H1 (cell line): ENCODE measurements around the gene GDAP2. TPM values are rescaled to one million over a fixed set of nuclear protein-coding genes. Genes with fewer than 3 reads are reported as not detected.

Experiments used
- ASH2L ChIP-seq: fragments of 200-600, 300-600 bp; sonication (generic); IDR thresholded peaks from one replicate; pipeline ENCODE4 v1.7.1; 2017; ENCODE audit warnings: low read length
- CEBPB ChIP-seq: IDR thresholded peaks from 2 replicates; pipeline ENCODE4 v1.6.1; 2012; ENCODE audit warnings: low read depth, low read length
- CHD2 ChIP-seq: IDR thresholded peaks from 2 replicates; pipeline ENCODE4 v1.6.1; 2012; ENCODE audit warnings: low read length, improper control_type of control experiment
- CREB1 ChIP-seq: IDR thresholded peaks from 2 replicates; pipeline ENCODE4 v1.6.1; 2012; ENCODE audit warnings: inconsistent platforms
- CTBP2 ChIP-seq: IDR thresholded peaks from 2 replicates; pipeline ENCODE4 v1.7.0; 2011; ENCODE audit warnings: borderline replicate concordance, mild to moderate bottlenecking, moderate library complexity, mixed read lengths, low read length; ENCODE audit not compliant: insufficient read depth, insufficient read length
- RFX5 ChIP-seq: IDR thresholded peaks from 2 replicates; pipeline ENCODE4 v1.6.1; 2011; ENCODE audit warnings: low read depth, low read length, improper control_type of control experiment, borderline replicate concordance
- SP2 ChIP-seq: IDR thresholded peaks from 2 replicates; pipeline ENCODE4 v1.6.1; 2012; ENCODE audit warnings: mild to moderate bottlenecking, low read length, inconsistent platforms
- TEAD4 ChIP-seq: IDR thresholded peaks from 2 replicates; pipeline ENCODE4 v1.6.1; 2012; ENCODE audit warnings: low read depth, low read length, inconsistent platforms, mixed read lengths
- polyA plus RNA-seq, 7 experiments: library from polyadenylated mRNA; depleted of rRNA in 3 of 7; stranded (reverse) in 5 of 7; unstranded in 2 of 7; fragments of >200 nt in 5 of 7; fragments of 200-250 nt in 2 of 7; gene quantifications; 1 replicate in 5 of 7; 2 replicates in 1 of 7; 4 replicates in 1 of 7; pipeline versions ENCODE4 v1.2.1 to v1.2.3, GENCODE V29; 2011 to 2013; ENCODE audit warnings: missing spikeins in 2 of 7, mixed read lengths in 2 of 7
- total RNA-seq: library from RNA; stranded (reverse); fragmentation: NEBNext Ultra II Directional; extraction: Animal tissue kit (Norgen Biotek cat#: 25700); gene quantifications from 2 replicates; pipeline ENCODE4 v1.2.1, GENCODE V29; 2021
- TF ChIP-seq, protein P1 (sequence below): IDR thresholded peaks from 2 replicates; pipeline ENCODE4 v1.6.1; 2012; ENCODE audit warnings: low read length, inconsistent platforms

Gene GDAP2
- total and polyA plus RNA-seq, 2 of the 8 experiments (the other 6 are each of a cell fraction or from before 2014, with no cell fraction given), result 8.6 to 27.8 TPM

DNA sequence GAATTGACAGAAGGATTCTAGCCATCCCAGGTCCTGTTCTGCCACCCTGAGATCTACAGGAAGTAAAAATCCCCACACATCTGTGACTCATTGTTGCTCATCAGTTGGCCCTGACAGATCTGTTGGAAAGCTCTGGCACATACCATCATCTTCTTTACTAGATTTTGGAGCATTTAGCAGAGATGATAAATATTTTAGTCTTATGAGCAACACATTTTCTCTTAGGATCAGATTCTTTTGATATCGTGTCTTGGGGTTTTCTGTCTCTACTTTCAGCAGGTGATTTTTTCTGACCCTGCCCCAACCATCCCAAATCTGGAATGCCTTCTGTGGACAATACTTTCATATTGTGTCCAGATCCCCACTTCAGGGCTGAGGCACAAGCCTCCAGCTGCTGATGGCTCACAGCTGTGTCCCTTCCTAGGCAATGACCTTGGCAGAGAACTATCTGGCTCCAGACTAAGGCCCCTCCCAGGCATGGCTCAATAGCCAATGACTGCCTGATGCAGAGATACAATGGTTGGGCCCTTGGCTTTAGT, 102.8 kb downstream of the GDAP2 start (continued):
- TF ChIP-seq CTBP2 (no peak), RFX5 (no peak), TEAD4 (no peak), ASH2L (no peak), CHD2 (no peak), CEBPB (no peak), SP2 (no peak), CREB1 (no peak)
- TF ChIP-seq, protein P1, sequence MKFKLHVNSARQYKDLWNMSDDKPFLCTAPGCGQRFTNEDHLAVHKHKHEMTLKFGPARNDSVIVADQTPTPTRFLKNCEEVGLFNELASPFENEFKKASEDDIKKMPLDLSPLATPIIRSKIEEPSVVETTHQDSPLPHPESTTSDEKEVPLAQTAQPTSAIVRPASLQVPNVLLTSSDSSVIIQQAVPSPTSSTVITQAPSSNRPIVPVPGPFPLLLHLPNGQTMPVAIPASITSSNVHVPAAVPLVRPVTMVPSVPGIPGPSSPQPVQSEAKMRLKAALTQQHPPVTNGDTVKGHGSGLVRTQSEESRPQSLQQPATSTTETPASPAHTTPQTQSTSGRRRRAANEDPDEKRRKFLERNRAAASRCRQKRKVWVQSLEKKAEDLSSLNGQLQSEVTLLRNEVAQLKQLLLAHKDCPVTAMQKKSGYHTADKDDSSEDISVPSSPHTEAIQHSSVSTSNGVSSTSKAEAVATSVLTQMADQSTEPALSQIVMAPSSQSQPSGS, result no peak
